Heart left ventricle (tissue), 16 donors: ENCODE measurements around the gene MEGF10. TPM values are rescaled to one million over a fixed set of nuclear protein-coding genes. Genes with fewer than 3 reads are reported as not detected.

Source experiments
- ATAC-seq, 4 donors: fragments of 200-7000 bp; cut with Tn5 transposase; one replicate each; pipeline ENCODE4 v1.9.1; 2020 to 2022; ENCODE audit warnings: moderate library complexity in 4 of 4, mild to moderate bottlenecking in 3 of 4, moderate number of reproducible peaks in 1 of 4
- DNase-seq, 5 donors: peaks; one replicate each; pipeline ENCODE4 v3.0.0-alpha.2; 2020
- H3K27ac ChIP-seq, 12 donors: fragments of 200-600 bp; sonication (generic) in 4 of 12; one replicate each; pipeline versions ENCODE4 v1.5.0 to v1.8.0; 2016 to 2022; ENCODE audit warnings: mild to moderate bottlenecking in 2 of 12
- H3K27me3 ChIP-seq, 9 donors: fragments of 200-600 bp; sonication (generic) in 2 of 9; one replicate each; pipeline versions ENCODE4 v1.5.1 to v1.8.0; 2016 to 2022; ENCODE audit warnings: mild to moderate bottlenecking in 3 of 9
- H3K36me3 ChIP-seq, 9 donors: fragments of 200-600 bp; sonication (generic) in 2 of 9; one replicate each; pipeline versions ENCODE4 v1.5.0 to v1.8.0; 2018 to 2022; ENCODE audit warnings: mild to moderate bottlenecking in 2 of 9
- H3K4me1 ChIP-seq, 12 donors: fragments of 200-600 bp; sonication (generic) in 4 of 12; one replicate each; pipeline versions ENCODE4 v1.5.0 to v1.8.0; 2016 to 2022; ENCODE audit warnings: mild to moderate bottlenecking in 3 of 12
- H3K4me3 ChIP-seq, 12 donors: fragments of 200-600 bp; sonication (generic) in 4 of 12; one replicate each; pipeline versions ENCODE4 v1.5.0 to v1.8.0; 2017 to 2022; ENCODE audit warnings: mild to moderate bottlenecking in 9 of 12, moderate library complexity in 4 of 12
- H3K9me3 ChIP-seq, 12 donors: fragments of 200-600 bp; sonication (generic) in 4 of 12; one replicate each; pipeline versions ENCODE4 v1.5.0 to v1.8.0; 2016 to 2022; ENCODE audit warnings: mild to moderate bottlenecking in 1 of 12
- POLR2A ChIP-seq, 2 donors: fragments of 450-650 bp; IDR thresholded peaks; one replicate each; pipeline ENCODE4 v1.6.1; 2017; ENCODE audit warnings: antibody characterized with exemption in 2 of 2, mild to moderate bottlenecking in 2 of 2, moderate library complexity in 2 of 2
- WGBS, 4 donors: extraction: QIAGEN DNeasy Blood & Tissue Kit in 2 of 4; methylation state at CpG; one replicate each; pipeline versions ENCODE4 v1.1.5 to v1.1.7; 2013 to 2018; 5-methylcytosine and 5-hydroxymethylcytosine counted together
- intact Hi-C, 10 donors: fragments of 100-400 bp; cut with DNase I; formaldehyde crosslinking; loops; one replicate each; pipeline versions ENCODE4 v1.11.1 to v1.14.2; 2022
- polyA plus RNA-seq, 2 donors: library from polyadenylated mRNA; stranded (reverse); fragments of 200-250 nt; gene quantifications; one replicate each; pipeline ENCODE4 v1.2.3, GENCODE V29; 2013
- total RNA-seq, 9 donors: library from RNA; depleted of rRNA in 2 of 9; stranded (reverse); fragments of >200 nt in 2 of 9; fragmentation: NEBNext Ultra II Directional in 3 of 9; extraction: Animal tissue kit (Norgen Biotek cat#: 25700) in 3 of 9; gene quantifications; one replicate each; pipeline versions ENCODE4 v1.1.0 to v1.2.4, GENCODE V29; 2016 to 2023
- TF ChIP-seq, protein P1 (sequence below), 12 donors: fragments of 200-600 bp; sonication (generic) in 4 of 12; IDR thresholded peaks; one replicate each; pipeline versions ENCODE4 v1.5.0 to v1.8.0; 2018 to 2022; ENCODE audit warnings: antibody characterized with exemption in 12 of 12, mild to moderate bottlenecking in 5 of 12
- donor health status: ischemic (EF 13 %, LVEDD 7.1; RV severe dilation, severe dysfunction).
- donor health status: healthy with polysubstance abuse.
- donor health status: DM: no; HTN: yes; CAD: no.
- donor health status: DM: no; HTN: no; CAD: no.
- donor health status: ischemic (EF 25% LVEDD 6.9; RV normal size, moderate dysfunction).
- donor health status: ischemic (EF 25% LVEDD 5.7; RV mildly dilated, moderate dysfunction).
- donor health status: healthy.
- donor health status: DM: yes; HTN: yes; CAD: no.
- donor health status: ischemic (EF 35%, LVEDD 5.7; RV mildly dilated, moderate dysfunction).
- donor health status: nonischemic (EF 11% LVEDD 7.7; RV severe dilation, severe dysfunction).
- donor health status: DM: yes; HTN: yes; CAD: no.
- donor health status: PGD.
- donor health status: ischemic (EF 29% LVEDD 5.4; RV normal size, mild dysfunction).
- donor health status: nonischemic (EF 23%, LVEDD 6.1; RV moderate dilation, normal function).

MEGF10 gene
- total and polyA plus RNA-seq, 11 donors, result 0.04 to 1.3 (median 0.32) TPM

DNA sequence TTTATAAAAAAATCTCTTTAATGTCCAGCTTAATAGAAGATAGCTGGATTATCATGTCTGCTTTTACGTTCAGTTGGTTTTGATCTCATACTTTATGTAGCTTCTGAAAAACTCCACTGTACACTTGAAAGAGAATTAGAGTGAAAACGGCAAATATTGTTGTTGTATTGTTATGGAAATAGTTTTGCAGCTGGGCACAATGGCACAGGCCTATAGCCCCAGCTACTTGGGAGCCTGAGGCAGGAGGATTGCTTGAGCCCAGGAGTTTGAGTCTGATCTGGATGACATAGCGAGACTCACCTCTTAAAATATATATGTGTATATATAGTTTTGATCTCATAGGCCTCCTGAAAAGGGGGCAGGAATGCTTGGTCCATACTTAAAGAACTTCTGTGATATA, 159.4 kb downstream of the MEGF10 start:
- WGBS, 4 donors, result 80 to 93% (median 87%) methylated on average over 3 of the region's 3 CpGs
- TF ChIP-seq, protein P1, sequence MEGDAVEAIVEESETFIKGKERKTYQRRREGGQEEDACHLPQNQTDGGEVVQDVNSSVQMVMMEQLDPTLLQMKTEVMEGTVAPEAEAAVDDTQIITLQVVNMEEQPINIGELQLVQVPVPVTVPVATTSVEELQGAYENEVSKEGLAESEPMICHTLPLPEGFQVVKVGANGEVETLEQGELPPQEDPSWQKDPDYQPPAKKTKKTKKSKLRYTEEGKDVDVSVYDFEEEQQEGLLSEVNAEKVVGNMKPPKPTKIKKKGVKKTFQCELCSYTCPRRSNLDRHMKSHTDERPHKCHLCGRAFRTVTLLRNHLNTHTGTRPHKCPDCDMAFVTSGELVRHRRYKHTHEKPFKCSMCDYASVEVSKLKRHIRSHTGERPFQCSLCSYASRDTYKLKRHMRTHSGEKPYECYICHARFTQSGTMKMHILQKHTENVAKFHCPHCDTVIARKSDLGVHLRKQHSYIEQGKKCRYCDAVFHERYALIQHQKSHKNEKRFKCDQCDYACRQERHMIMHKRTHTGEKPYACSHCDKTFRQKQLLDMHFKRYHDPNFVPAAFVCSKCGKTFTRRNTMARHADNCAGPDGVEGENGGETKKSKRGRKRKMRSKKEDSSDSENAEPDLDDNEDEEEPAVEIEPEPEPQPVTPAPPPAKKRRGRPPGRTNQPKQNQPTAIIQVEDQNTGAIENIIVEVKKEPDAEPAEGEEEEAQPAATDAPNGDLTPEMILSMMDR (IDR thresholded peaks at IDR 0.05), result no peak
- no peak for TF ChIP-seq POLR2A (IDR thresholded peaks at IDR 0.05)
- Histone ChIP-seq H3K4me1 (no peaks in the 10 kb centered on the region), H3K9me3 (no peaks in the 10 kb centered on the region), H3K4me3 (no peak overlapping the region), H3K27ac (no peak overlapping the region), H3K27me3 (peaks cover 0 to 4% (median 0%) of the 10 kb centered on the region in 9 donors), H3K36me3 (no peaks in the 10 kb centered on the region)
- no peak for DNase-seq
- no peak for ATAC-seq
- intact Hi-C loops, result no loop called here

DNA sequence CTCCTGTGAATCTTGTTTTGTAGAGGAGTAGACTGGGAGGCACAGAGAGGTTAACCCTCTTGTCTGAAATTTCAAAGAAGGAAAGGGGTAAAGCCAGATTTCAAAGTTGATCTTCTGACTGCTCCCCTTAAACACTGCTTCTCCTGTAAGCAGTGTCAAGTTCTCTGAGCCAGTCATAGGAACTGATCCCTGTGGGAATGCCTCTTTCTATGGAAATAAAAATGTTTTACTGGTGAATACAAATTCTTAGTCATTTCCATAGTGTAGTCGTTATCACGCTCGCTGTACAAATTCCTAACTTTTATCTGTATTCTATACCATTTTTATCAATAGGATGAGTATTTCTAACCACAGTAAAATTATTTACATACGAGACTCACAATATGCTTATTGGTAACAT, 160.5 kb downstream of the MEGF10 start:
- H3K4me1 ChIP-seq, result no peaks in the 10 kb centered on the region
- DNase-seq, result no peak
- TF ChIP-seq, protein P1 (IDR thresholded peaks at IDR 0.05), result no peak
- TF ChIP-seq POLR2A (IDR thresholded peaks at IDR 0.05), result no peak
- intact Hi-C loops, result no loop called here
- 83 to 89% (median 87%) methylated on average over 4 of the region's 4 CpGs for WGBS, 4 donors
- H3K36me3 ChIP-seq, result no peaks in the 10 kb centered on the region
- no peak overlapping the region for H3K4me3 ChIP-seq
- H3K27ac ChIP-seq, result no peak overlapping the region
- no peaks in the 10 kb centered on the region for H3K9me3 ChIP-seq
- ATAC-seq, result no peak
- H3K27me3 ChIP-seq, result peaks cover 0 to 4% (median 0%) of the 10 kb centered on the region in 9 donors

DNA sequence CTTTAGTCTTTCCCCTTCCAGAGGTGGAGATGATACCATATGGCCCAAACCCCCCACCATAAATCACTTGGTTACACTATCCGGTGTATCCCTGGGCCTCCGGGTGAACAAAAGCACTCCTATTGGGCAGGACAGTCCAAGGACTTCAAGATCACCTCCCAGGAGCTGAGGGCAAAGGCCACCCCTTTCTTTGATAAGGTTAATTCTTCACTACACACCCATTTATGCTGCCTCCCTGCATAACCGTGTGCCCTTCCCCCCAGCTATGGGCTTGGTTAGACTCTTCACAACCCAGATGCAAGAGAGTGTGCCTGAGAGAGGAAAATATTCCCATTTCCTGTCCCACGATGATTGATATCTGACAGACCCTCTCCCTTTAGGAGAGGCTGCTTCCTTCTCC, 162.0 kb downstream of the MEGF10 start:
- H3K27me3 ChIP-seq, result peaks cover 0 to 4% (median 0%) of the 10 kb centered on the region in 9 donors
- no peaks in the 10 kb centered on the region for H3K4me1 ChIP-seq
- H3K9me3 ChIP-seq, result no peaks in the 10 kb centered on the region
- ATAC-seq (no peak), DNase-seq (no peak)
- no peak overlapping the region for H3K4me3 ChIP-seq
- intact Hi-C loops, result no loop called here
- no peaks in the 10 kb centered on the region for H3K36me3 ChIP-seq
- H3K27ac ChIP-seq, result no peak overlapping the region
- TF ChIP-seq, protein P1 (IDR thresholded peaks at IDR 0.05), result no peak
- 66 to 73% (median 67%) methylated on average over 4 of the region's 4 CpGs for WGBS, 4 donors

DNA sequence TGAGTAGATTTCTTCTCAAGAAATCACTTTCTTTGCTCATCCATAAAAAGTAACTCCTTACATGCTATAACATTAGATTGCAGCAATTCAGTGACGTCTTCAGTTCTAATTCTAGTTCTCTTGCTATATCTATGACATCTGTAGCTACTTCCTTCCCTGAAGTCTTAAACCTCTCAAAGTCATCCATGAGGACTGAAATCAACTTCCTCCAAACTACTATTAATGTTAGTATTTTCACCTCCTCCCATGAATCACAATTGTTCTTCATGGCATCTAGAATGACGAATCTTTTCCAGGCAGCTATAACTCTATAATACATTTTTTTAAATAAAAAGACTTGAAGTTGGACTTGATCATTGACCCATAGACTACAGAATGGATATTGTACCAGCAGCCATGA, 180.6 kb downstream of the MEGF10 start:
- WGBS, 4 donors, result 47 to 64% (median 63%) methylated on average over 2 of the region's 2 CpGs
- H3K36me3 ChIP-seq, result no peaks in the 10 kb centered on the region
- intact Hi-C loops, result no loop called here
- H3K4me3 ChIP-seq, result no peak overlapping the region
- no peak for TF ChIP-seq POLR2A (IDR thresholded peaks at IDR 0.05)
- TF ChIP-seq, protein P1 (IDR thresholded peaks at IDR 0.05), result no peak
- H3K4me1 ChIP-seq, result no peaks in the 10 kb centered on the region
- no peak for ATAC-seq
- H3K27me3 ChIP-seq, result peaks cover 0 to 7% (median 0%) of the 10 kb centered on the region in 9 donors
- no peaks in the 10 kb centered on the region for H3K9me3 ChIP-seq
- H3K27ac ChIP-seq, result no peak overlapping the region
- DNase-seq, result no peak
